NCI-H1105 (cell line): Measurements from ENCODE around the gene HTR7.
"Not testable (repeated sequence)": the region's sequence is repeated elsewhere in the genome, so short reads cannot be mapped to it uniquely, and the experiment has no call there.

Source experiments
- DNase-seq: peaks from one replicate; lab custom pipeline; 2025; lab: John Stamatoyannopoulos, UW

Gene HTR7

DNA sequence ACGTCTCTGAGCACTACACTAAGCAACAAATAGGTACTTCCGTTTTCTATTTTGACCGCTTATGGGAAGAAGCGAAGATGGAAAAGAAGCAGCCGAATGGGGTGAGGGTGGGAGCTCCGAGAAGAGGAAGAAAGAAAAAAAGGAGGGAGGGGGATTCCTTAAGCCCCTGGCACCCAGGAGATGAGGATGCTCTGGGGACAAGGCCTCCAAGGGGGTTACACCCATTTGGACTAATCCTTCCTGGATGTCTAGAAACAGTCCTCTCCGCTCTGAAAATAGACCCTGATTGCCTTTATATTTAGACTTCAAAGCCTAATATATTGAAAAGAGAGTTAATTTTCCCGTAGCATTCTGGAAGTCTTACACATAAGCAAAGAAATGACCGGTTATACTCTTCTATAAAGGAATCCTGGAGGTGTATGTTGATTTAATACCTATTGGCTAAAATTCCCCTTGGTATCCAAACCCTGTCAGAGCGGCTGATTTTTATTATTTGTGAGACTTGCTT, 676 bp upstream of the HTR7 start:
- DNase-seq: no peak

DNA sequence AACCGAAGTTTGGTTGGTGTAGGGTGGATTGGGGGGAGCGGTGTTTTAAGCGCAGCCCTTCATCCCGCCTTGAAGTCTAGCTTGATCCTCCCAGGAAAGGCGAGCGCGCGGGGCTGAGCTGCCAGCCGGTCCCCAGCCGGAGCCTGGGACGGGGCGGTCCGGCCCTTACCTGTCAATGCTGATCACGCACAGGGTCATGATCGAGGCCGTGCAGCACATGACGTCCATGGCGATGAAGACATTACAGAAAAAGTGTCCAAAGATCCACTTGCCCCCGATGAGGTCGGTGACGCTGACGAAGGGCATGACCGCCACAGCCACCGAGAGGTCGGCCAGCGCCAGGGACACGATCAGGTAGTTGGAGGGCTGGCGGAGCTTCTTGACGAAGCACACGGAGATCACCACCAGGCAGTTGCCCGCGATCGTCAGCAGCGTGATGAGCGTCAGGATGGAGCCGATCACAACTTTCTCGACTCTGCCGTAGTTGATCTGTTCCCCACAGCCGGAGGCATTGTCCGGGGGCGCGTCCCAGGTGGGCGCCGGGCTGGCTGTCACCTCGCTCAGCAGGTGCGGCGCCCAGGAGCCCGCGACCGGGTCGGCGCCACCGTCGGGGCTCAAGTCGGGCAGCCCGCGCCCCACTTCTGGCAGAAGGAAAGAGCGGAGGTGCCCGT, 740 bp downstream of the HTR7 start:
- DNase-seq: no peak

- no peak for DNase-seq
Measured at GRCh38 chr10:90856261-90856660, 1.6 kb downstream of the HTR7 start.

DNA sequence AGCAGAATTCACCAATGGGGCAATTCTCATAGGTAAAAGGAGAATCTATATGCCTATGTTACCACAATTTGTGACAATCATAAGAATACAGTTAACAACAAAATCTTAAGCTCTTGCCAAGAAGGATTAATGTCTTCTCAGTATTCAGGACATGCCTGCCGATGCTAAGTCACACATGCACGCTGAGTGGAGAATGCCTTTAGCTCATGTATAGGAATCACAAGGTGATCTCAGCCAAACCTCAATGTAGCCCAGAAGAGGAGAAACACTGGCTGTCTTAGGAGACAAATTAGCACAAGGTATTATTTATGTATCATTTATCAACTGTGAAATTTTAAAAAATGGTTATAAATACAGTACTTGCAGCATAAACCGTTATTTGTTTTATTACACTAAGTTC, 2.7 kb downstream of the HTR7 start:
- no peak for DNase-seq

DNA sequence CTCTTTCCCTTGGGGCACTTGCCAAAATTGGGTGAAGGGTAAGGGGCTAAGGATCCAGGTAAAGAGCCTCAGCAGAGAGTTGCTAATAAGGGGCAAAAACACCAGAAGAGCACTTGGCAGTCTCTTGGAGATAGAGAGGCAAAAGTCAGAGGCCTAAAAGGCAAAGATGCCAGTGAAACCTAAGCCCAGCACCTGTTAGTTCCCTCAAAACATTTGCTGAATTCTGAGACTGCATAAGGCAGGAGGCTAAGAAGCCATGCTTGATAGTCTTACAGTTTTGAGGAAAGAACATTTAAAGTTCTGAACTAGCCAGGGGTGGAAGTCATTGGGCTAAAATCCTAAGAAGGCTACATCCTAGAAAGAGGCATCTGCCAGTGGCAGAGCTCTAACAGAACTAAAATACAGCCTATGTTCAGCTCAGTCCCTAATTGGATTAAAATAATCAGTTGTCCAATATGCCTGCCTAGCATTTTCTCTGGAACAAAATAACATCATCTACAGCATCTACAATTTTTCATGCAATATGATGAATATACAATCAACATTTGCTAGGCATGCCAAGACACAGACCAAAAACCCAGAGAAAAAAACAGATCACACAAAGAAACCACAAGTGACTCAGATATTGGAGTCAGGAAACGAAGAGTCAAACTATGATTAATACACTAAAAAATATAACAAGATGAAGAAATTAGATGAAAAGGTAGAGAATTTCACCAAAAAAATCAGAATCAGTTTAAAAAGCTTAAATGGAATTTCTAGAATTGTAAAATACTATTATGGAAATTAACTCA, 7.7 kb downstream of the HTR7 start:
- no peak for DNase-seq

- DNase-seq: no peak
Measured at GRCh38 chr10:90847436-90847835, 10.4 kb downstream of the HTR7 start.

- DNase-seq: no peak
Measured at GRCh38 chr10:90846746-90847145, 11.1 kb downstream of the HTR7 start.

GRCh38 chr10:90845726-90846125, 12.1 kb downstream of the HTR7 start:
- no peak for DNase-seq

GRCh38 chr10:90842725-90843124, 15.1 kb downstream of the HTR7 start:
- no peak for DNase-seq

DNA sequence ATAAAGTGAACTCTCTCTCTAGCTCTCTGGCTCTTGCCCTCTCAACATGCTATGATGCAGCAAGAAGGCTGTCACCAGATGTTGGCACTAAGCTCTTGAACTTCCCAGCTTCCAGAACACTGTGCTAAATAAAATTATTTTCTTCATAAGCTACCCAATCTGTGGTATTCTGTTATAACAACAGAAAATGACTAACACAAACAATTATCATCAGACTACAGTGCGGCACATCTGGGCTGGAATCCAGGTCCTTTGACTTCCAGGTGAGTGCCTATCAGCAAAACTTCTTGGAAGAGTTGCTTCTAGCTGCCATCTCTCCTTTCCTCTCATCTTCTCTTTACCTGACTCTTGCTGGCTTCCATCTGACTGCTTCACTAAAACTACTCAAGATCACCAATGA, 20.4 kb downstream of the HTR7 start:
- DNase-seq: no peak

- no peak for DNase-seq
Measured at GRCh38 chr10:90834326-90834725, 23.5 kb downstream of the HTR7 start.

DNA sequence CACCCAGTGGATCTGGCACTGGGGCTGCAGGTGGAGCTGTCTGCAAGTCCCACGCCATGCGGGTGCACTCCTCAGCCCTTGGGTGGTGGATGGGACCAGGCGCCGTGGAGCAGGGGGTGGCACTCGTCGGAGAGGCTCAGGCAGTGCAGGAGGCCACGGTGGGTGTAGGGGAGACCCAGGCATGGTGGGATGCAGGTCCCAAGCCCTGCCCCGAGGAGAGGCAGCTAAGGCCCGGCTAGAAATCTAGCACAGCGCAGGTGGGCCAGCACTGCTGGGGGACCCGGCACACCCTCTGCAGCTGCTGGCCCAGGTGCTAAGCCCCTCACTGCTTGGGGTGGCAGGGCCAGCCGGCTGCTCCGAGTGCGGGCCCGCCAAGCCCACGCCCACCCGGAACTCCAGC, 25.7 kb downstream of the HTR7 start:
- no peak for DNase-seq

GRCh38 chr10:90822508-90822907, 35.3 kb downstream of the HTR7 start:
- no peak for DNase-seq

DNA sequence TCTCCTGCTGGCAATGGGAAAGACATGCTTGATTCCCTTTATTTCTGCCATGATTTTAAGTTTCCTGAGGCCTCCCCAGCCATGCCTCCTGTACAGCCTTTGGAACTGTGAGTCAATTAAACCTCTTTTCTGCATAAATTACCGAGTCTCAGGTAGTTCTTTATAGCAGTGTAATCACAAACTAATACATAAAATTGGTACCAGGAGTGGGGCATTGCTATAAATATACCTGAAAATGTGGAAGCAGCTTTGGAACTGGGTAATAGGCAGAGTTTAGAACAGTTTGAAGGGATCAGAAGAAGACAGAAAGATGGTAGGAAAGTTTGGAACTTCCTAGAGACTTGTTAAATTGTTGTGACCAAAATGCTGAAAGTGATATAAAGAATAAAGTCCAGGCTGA, 36.0 kb downstream of the HTR7 start:
- not testable (repeated sequence) for DNase-seq

DNA sequence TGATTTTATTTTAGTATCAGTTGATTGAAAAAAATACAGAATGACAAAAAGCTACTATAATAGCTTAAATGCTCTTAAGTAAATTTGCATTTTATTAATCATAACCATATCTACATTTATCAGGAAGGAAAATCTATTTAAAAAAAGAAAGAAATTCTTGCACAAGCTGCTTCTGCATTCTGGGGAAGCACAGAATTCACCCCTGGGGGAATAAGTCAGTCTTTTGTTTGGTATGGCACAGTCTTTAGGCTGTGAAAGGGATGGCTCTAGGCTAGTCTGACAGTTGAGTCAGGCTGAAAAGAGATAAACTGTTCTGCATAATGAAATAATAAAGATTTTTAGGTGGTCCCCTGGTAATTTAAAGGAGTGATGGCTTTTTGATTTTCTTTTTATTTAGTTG, 37.9 kb downstream of the HTR7 start:
- no peak for DNase-seq

DNA sequence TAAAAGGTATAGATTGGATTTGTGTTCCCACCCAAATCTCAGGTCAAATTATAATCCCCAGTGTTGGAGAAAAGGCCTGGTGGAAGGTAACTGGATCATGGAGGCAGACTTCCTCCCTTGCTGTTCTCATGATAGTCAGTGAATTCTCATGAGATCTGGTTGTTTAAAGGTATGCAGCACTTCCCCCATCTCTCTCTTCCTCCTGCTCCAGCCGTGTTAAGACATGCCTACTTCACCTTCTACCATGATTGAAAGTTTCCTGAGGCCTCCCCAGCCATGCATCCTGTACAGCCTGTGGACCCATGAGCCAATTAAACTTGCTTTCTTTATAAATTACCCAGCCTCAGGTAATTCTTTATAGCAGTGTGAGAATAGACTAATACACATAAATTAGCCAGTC, 39.1 kb downstream of the HTR7 start:
- no peak for DNase-seq

DNA sequence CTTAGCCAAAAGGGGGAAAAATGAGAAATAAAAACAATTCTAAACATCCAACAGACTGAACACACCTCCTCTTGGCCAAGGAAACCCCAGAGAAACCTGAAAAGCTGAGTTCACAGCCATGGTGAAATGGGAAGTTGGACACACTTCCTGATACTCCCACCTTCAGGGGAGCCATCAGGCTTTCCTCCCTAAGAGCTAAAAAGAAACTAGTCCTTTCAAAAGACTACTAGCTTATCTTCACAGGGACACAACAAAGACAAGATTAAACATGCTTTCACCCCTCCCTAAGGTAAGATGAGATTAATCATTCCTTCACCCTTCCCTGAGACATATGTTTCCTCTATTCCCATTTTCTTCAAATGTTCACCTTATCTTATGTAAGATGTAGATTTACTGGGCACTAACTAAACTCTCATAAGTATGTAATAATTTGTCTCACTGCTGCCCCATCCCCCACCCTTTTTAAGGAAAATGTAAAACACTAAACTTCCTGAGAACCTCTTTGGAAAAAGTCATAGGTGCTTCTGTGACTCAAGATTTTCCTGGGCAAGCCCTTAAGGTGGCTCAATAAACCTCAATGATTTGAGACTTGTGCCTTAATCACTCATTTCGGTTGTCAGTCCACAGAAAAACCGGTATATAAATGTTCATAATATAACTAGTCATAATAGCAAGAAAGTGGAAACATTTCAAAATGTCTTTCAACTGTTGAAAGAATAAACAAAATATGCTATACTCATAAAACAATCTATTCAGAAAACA, 40.5 kb downstream of the HTR7 start:
- no peak for DNase-seq

GRCh38 chr10:90816466-90816865, 41.4 kb downstream of the HTR7 start:
- no peak for DNase-seq

- no peak for DNase-seq
Measured at GRCh38 chr10:90813594-90814365, 44.1 kb downstream of the HTR7 start.

DNA sequence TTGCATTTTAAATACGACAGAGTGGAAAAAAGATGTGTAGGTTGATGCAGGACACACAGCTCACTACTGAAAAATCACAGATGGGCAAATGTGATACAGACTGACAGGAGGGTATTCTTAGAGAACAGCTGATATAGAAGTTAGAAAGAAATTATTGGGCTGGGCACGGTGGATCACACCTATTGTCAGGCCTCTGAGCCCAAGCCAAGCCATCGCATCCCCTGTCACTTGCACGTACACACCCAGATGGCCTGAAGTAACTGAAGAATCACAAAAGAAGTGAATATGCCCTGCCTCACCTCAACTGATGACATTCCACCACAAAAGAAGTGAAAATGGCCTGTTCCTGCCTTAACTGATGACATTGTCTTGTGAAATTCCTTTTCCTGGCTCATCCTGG, 50.7 kb downstream of the HTR7 start:
- not testable (repeated sequence) for DNase-seq

DNA sequence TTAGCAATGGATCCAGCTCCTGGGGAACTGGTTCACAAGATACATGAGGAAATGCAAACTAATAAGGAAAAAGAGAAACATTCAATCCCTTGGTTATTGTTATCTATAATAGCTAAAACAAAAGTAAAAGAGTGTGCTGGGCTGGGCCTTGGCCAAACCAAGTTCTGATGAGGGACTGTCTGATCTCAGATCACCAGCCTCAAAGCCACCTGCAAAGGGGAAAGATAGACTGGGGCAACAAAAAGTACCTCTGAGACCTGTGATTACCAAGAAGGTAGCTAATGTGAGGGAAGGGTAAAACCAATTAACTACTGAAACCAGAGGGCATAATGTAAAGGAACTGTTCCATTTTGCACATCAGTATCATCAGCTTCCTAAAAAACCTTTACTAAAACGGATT, 51.2 kb downstream of the HTR7 start:
- DNase-seq: no peak

DNA sequence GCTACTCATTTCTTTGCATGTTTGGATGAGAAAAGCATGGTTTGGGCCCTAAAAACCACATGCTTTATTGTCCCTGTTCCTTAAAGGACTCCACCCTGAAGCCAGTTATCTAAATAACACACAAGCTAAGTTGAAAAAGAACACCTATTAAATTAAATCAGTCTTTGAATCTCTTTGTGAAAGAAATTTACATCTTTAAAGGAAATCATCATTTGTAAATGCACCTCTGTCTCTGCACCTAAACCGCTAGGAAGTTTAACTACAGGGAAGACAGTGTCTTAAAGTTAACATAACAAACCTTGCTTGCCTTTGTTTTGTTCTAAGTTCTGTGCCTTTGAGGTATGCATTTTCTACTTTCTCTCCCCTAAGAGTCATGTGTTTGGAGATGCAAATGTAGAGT, 52.6 kb downstream of the HTR7 start:
- DNase-seq: no peak
